ENCODE measurements around the gene DTNB.

DTNB gene

DNA sequence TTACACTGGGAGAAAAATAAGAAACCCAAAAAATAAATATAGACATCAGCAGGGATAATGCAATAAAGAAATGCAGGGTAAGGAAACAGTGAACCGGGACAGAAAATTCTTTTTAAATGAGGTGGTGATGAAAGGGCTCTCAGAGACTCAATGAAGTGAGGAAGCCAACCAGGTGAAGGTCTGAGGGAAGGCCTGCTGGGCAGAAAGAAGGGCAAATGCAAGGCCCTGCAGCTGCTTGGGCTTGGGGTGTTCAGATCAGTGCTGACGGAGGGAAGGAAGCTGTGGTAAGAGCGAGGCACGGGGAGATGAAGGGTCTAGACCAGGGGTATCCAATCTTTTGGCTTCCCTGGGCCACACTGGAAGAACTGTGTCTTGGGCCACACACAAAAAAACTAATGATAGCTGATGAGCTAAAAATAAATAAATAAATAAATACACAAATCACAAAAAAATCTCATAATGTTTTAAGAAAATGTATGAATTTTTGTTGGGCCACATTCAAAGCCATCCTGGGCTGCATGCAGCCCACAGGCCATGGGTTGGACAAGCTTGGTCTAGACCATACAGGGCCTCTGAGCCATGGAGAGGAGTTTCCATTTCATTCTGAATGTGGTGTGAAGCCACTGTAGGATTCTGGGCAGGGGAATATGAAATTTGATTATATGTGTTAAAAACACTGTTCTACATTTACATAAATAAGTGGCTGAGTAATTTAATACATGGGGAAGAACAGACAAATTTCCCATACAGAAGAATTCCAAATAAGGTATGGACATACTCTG lies 235.3 kb downstream of the DTNB start:
- CTCF ChIA-PET = no interaction called here
- TF ChIP-seq ZNF248 (tag by site-specific recombination; IDR thresholded peaks at IDR 0.05) (no peak), KLF10 (tag by site-specific recombination; IDR thresholded peaks at IDR 0.05) (no peak), FEZF1 (tag by site-specific recombination; IDR thresholded peaks at IDR 0.05) (no peak), ZNF510 (tag by site-specific recombination; IDR thresholded peaks at IDR 0.05; ENCODE audit: insufficient replicate concordance) (no peak), ZNF132 (tag by site-specific recombination; IDR thresholded peaks at IDR 0.05; ENCODE audit: borderline replicate concordance) (no peak), HOXC10 (CRISPR knock-in tag; IDR thresholded peaks at IDR 0.05) (no peak), ZNF830 (tag by site-specific recombination; IDR thresholded peaks at IDR 0.05; ENCODE audit: low read depth) (no peak), ZNF658 (tag by site-specific recombination; IDR thresholded peaks at IDR 0.05) (no peak), ZNF670 (tag by site-specific recombination; IDR thresholded peaks at IDR 0.05; ENCODE audit: low read depth) (no peak), ZNF600 (tag by site-specific recombination; IDR thresholded peaks at IDR 0.05) (no peak), ZNF48 (tag by site-specific recombination; IDR thresholded peaks at IDR 0.05) (no peak), ZNF211 (tag by site-specific recombination; IDR thresholded peaks at IDR 0.05; ENCODE audit: low read depth) (no peak), SCRT2 (tag by site-specific recombination; IDR thresholded peaks at IDR 0.05) (no peak), SCRT1 (tag by site-specific recombination; IDR thresholded peaks at IDR 0.05; ENCODE audit: borderline replicate concordance) (no peak), ZNF133 (tag by site-specific recombination; IDR thresholded peaks at IDR 0.05) (no peak)
- TF ChIP-seq, protein P1, sequence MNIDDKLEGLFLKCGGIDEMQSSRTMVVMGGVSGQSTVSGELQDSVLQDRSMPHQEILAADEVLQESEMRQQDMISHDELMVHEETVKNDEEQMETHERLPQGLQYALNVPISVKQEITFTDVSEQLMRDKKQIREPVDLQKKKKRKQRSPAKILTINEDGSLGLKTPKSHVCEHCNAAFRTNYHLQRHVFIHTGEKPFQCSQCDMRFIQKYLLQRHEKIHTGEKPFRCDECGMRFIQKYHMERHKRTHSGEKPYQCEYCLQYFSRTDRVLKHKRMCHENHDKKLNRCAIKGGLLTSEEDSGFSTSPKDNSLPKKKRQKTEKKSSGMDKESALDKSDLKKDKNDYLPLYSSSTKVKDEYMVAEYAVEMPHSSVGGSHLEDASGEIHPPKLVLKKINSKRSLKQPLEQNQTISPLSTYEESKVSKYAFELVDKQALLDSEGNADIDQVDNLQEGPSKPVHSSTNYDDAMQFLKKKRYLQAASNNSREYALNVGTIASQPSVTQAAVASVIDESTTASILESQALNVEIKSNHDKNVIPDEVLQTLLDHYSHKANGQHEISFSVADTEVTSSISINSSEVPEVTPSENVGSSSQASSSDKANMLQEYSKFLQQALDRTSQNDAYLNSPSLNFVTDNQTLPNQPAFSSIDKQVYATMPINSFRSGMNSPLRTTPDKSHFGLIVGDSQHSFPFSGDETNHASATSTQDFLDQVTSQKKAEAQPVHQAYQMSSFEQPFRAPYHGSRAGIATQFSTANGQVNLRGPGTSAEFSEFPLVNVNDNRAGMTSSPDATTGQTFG (tag by site-specific recombination; IDR thresholded peaks at IDR 0.05; ENCODE audit: borderline replicate concordance) = no peak
- TF ChIP-seq, protein P2, sequence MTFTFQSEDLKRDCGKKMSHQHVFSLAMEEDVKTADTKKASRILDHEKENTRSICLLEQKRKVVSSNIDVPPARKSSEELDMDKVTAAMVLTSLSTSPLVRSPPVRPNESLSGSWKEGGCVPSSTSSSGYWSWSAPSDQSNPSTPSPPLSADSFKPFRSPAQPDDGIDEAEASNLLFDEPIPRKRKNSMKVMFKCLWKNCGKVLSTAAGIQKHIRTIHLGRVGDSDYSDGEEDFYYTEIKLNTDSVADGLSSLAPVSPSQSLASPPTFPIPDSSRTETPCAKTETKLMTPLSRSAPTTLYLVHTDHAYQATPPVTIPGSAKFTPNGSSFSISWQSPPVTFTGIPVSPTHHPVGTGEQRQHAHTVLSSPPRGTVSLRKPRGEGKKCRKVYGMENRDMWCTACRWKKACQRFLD (tag by site-specific recombination; IDR thresholded peaks at IDR 0.05) = no peak
- TF ChIP-seq, protein P3, sequence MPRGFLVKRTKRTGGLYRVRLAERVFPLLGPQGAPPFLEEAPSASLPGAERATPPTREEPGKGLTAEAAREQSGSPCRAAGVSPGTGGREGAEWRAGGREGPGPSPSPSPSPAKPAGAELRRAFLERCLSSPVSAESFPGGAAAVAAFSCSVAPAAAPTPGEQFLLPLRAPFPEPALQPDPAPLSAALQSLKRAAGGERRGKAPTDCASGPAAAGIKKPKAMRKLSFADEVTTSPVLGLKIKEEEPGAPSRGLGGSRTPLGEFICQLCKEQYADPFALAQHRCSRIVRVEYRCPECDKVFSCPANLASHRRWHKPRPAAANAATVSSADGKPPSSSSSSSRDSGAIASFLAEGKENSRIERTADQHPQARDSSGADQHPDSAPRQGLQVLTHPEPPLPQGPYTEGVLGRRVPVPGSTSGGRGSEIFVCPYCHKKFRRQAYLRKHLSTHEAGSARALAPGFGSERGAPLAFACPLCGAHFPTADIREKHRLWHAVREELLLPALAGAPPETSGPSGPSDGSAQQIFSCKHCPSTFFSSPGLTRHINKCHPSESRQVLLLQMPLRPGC (tag by site-specific recombination; IDR thresholded peaks at IDR 0.05) = no peak
- TF ChIP-seq, protein P4, sequence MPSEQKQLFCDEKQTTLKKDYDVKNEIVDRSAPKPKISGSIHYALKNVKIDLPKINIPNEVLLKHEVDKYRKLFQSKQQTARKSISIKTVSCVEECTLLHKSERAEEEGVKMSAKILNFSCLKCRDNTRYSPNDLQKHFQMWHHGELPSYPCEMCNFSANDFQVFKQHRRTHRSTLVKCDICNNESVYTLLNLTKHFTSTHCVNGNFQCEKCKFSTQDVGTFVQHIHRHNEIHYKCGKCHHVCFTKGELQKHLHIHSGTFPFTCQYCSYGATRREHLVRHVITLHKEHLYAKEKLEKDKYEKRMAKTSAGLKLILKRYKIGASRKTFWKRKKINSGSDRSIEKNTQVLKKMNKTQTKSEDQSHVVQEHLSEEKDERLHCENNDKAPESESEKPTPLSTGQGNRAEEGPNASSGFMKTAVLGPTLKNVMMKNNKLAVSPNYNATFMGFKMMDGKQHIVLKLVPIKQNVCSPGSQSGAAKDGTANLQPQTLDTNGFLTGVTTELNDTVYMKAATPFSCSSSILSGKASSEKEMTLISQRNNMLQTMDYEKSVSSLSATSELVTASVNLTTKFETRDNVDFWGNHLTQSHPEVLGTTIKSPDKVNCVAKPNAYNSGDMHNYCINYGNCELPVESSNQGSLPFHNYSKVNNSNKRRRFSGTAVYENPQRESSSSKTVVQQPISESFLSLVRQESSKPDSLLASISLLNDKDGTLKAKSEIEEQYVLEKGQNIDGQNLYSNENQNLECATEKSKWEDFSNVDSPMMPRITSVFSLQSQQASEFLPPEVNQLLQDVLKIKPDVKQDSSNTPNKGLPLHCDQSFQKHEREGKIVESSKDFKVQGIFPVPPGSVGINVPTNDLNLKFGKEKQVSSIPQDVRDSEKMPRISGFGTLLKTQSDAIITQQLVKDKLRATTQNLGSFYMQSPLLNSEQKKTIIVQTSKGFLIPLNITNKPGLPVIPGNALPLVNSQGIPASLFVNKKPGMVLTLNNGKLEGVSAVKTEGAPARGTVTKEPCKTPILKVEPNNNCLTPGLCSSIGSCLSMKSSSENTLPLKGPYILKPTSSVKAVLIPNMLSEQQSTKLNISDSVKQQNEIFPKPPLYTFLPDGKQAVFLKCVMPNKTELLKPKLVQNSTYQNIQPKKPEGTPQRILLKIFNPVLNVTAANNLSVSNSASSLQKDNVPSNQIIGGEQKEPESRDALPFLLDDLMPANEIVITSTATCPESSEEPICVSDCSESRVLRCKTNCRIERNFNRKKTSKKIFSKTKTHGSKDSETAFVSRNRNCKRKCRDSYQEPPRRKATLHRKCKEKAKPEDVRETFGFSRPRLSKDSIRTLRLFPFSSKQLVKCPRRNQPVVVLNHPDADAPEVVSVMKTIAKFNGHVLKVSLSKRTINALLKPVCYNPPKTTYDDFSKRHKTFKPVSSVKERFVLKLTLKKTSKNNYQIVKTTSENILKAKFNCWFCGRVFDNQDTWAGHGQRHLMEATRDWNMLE (tag by site-specific recombination; conservative IDR thresholded peaks at IDR 0.05; ENCODE audit: low read depth) = no peak
- TF ChIP-seq, protein P5, sequence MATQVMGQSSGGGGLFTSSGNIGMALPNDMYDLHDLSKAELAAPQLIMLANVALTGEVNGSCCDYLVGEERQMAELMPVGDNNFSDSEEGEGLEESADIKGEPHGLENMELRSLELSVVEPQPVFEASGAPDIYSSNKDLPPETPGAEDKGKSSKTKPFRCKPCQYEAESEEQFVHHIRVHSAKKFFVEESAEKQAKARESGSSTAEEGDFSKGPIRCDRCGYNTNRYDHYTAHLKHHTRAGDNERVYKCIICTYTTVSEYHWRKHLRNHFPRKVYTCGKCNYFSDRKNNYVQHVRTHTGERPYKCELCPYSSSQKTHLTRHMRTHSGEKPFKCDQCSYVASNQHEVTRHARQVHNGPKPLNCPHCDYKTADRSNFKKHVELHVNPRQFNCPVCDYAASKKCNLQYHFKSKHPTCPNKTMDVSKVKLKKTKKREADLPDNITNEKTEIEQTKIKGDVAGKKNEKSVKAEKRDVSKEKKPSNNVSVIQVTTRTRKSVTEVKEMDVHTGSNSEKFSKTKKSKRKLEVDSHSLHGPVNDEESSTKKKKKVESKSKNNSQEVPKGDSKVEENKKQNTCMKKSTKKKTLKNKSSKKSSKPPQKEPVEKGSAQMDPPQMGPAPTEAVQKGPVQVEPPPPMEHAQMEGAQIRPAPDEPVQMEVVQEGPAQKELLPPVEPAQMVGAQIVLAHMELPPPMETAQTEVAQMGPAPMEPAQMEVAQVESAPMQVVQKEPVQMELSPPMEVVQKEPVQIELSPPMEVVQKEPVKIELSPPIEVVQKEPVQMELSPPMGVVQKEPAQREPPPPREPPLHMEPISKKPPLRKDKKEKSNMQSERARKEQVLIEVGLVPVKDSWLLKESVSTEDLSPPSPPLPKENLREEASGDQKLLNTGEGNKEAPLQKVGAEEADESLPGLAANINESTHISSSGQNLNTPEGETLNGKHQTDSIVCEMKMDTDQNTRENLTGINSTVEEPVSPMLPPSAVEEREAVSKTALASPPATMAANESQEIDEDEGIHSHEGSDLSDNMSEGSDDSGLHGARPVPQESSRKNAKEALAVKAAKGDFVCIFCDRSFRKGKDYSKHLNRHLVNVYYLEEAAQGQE (tag by site-specific recombination; IDR thresholded peaks at IDR 0.05) = no peak
- Histone ChIP-seq H3K27ac (ENCODE audit: extremely low read depth, low read depth, low read length) (no peak overlapping the region), H3K4me1 (ENCODE audit: control insufficient read depth, insufficient read depth, low read length) (no peaks in the 10 kb centered on the region), H3K9me3 (ENCODE audit: control insufficient read depth, insufficient read depth, low read depth, low read length) (no peaks in the 10 kb centered on the region), H3K4me3 (ENCODE audit: low read depth, low read length) (no peak overlapping the region), H3K36me3 (ENCODE audit: control insufficient read depth in 2 of 2, insufficient read depth in 1 of 2, low read length in 2 of 2) (peaks cover 0 to 6% of the 10 kb centered on the region in 2 experiments; a peak in 1 of 3 replicates)
- POLR2A ChIA-PET = no interaction called here
